GM18508 (cell line): ENCODE data around the gene MAP6.

Experiments used
- ATAC-seq: cut with Tn5 transposase; IDR thresholded peaks from one replicate; pipeline ENCODE4 v1.9.1; 2021; ENCODE audit warnings: moderate number of reproducible peaks; ENCODE audit not compliant: insufficient read depth, unreplicated experiment

Gene MAP6

GRCh38 chr11:75558939-75559843 lies 109.6 kb downstream of the MAP6 start:
- no peak for ATAC-seq

- ATAC-seq, result no peak
Measured at GRCh38 chr11:75557666-75558494, 111.0 kb downstream of the MAP6 start.

GRCh38 chr11:75556275-75556674 lies 112.6 kb downstream of the MAP6 start:
- no peak for ATAC-seq

- ATAC-seq, result no peak
Measured at GRCh38 chr11:75555079-75555811, 113.6 kb downstream of the MAP6 start.

GRCh38 chr11:75554258-75555022 lies 114.4 kb downstream of the MAP6 start:
- ATAC-seq, result no peak

GRCh38 chr11:75553889-75554257 lies 115.0 kb downstream of the MAP6 start:
- ATAC-seq, result no peak

GRCh38 chr11:75553182-75553581 lies 115.7 kb downstream of the MAP6 start:
- no peak for ATAC-seq

- ATAC-seq, result no peak
Measured at GRCh38 chr11:75549370-75549958, 119.4 kb downstream of the MAP6 start.

- no peak for ATAC-seq
Measured at GRCh38 chr11:75548595-75549272, 120.1 kb downstream of the MAP6 start.

- no peak for ATAC-seq
Measured at GRCh38 chr11:75547617-75548058, 121.2 kb downstream of the MAP6 start.

- no peak for ATAC-seq
Measured at GRCh38 chr11:75547177-75547576, 121.7 kb downstream of the MAP6 start.

- no peak for ATAC-seq
Measured at GRCh38 chr11:75543806-75544205, 125.0 kb downstream of the MAP6 start.

- ATAC-seq, result no peak
Measured at GRCh38 chr11:75542088-75542438, 126.8 kb downstream of the MAP6 start.

- no peak for ATAC-seq
Measured at GRCh38 chr11:75541193-75542087, 127.4 kb downstream of the MAP6 start.

GRCh38 chr11:75539459-75540334 lies 129.1 kb downstream of the MAP6 start:
- no peak for ATAC-seq

GRCh38 chr11:75538150-75538942 lies 130.5 kb downstream of the MAP6 start:
- no peak for ATAC-seq
